HG02642 (cell line): ENCODE data around the gene KIAA1671.

Source experiments
- ATAC-seq: cut with Tn5 transposase; IDR thresholded peaks from one replicate; pipeline ENCODE4 v1.9.1; 2021; ENCODE audit warnings: mild to moderate bottlenecking; ENCODE audit not compliant: unreplicated experiment, poor library complexity

KIAA1671 gene

GRCh38 chr22:24950272-24950902 is 2.1 kb upstream of the KIAA1671 start:
- ATAC-seq, result no peak

- ATAC-seq, result no peak
These were observed 394 bp downstream of the KIAA1671 start for GRCh38 chr22:24952837-24953383.

- ATAC-seq, result no peak
These were observed 1.0 kb downstream of the KIAA1671 start for GRCh38 chr22:24953384-24954113.

- no peak for ATAC-seq
These were observed 1.6 kb downstream of the KIAA1671 start for GRCh38 chr22:24954114-24954463.

- ATAC-seq, result no peak
These were observed 2.3 kb downstream of the KIAA1671 start for GRCh38 chr22:24954856-24955255.

GRCh38 chr22:24957043-24957442 is 4.5 kb downstream of the KIAA1671 start:
- ATAC-seq, result no peak

GRCh38 chr22:24961217-24961844 is 8.8 kb downstream of the KIAA1671 start:
- no peak for ATAC-seq

- ATAC-seq, result no peak
These were observed 9.6 kb downstream of the KIAA1671 start for GRCh38 chr22:24962094-24962493.

GRCh38 chr22:24962835-24963234 is 10.3 kb downstream of the KIAA1671 start:
- ATAC-seq, result no peak

GRCh38 chr22:24964441-24964840 is 11.9 kb downstream of the KIAA1671 start:
- no peak for ATAC-seq

- no peak for ATAC-seq
These were observed 13.5 kb downstream of the KIAA1671 start for GRCh38 chr22:24965822-24966626.

GRCh38 chr22:24968066-24968561 is 15.6 kb downstream of the KIAA1671 start:
- ATAC-seq, result no peak

GRCh38 chr22:24969560-24970301 is 17.2 kb downstream of the KIAA1671 start:
- ATAC-seq, result no peak

- no peak for ATAC-seq
These were observed 19.9 kb downstream of the KIAA1671 start for GRCh38 chr22:24972369-24972768.

GRCh38 chr22:24973872-24974271 is 21.4 kb downstream of the KIAA1671 start:
- no peak for ATAC-seq

GRCh38 chr22:24975125-24975640 is 22.7 kb downstream of the KIAA1671 start:
- no peak for ATAC-seq

GRCh38 chr22:24975813-24976341 is 23.4 kb downstream of the KIAA1671 start:
- no peak for ATAC-seq

GRCh38 chr22:24976442-24977218 is 24.1 kb downstream of the KIAA1671 start:
- no peak for ATAC-seq
